Neural cell (in vitro differentiated cells): ENCODE results near the gene SALL4. TPM values are rescaled to one million over a fixed set of nuclear protein-coding genes. Genes with fewer than 3 reads are reported as not detected.
"Not testable (repeated sequence)": the region's sequence is repeated elsewhere in the genome, so short reads cannot be mapped to it uniquely, and the experiment has no call there.

Experiments
- H2AFZ ChIP-seq: fragments of 200-600, 300-800 bp; sonication (generic), shearing (Covaris generic); 2 replicates; pipeline ENCODE4 v1.6.0; 2014; ENCODE audit warnings: low read depth, mild to moderate bottlenecking, antibody characterized with exemption, low read length, moderate library complexity
- H3F3A ChIP-seq: fragments of 200-600 bp; shearing (Covaris generic); 2 replicates; pipeline ENCODE4 v1.6.1; 2016; ENCODE audit warnings: mild to moderate bottlenecking, moderate library complexity, mixed read lengths, antibody characterized with exemption, low read length; ENCODE audit not compliant: insufficient read depth, poor library complexity, severe bottlenecking
- H3K27ac ChIP-seq: fragments of 200-600, 300-800 bp; sonication (generic), shearing (Covaris generic); 2 replicates; pipeline ENCODE4 v1.5.1; 2014; ENCODE audit warnings: mild to moderate bottlenecking, low read length, moderate library complexity
- H3K27me3 ChIP-seq: fragments of 300-800, 200-600 bp; sonication (generic), shearing (Covaris generic); 2 replicates; pipeline ENCODE4 v1.6.0; 2014; ENCODE audit warnings: mild to moderate bottlenecking, low read depth, low read length, moderate library complexity; ENCODE audit not compliant: insufficient read depth
- H3K36me3 ChIP-seq: fragments of 300-800, 200-600 bp; sonication (generic), shearing (Covaris generic); 2 replicates; pipeline ENCODE4 v1.5.1; 2014; ENCODE audit warnings: mild to moderate bottlenecking, antibody characterized with exemption, low read length, moderate library complexity; ENCODE audit not compliant: insufficient read depth
- H3K4me2 ChIP-seq: fragments of 300-800, 200-600 bp; sonication (generic), shearing (Covaris generic); 2 replicates; pipeline ENCODE4 v1.6.0; 2014; ENCODE audit warnings: mild to moderate bottlenecking, low read length
- H3K4me3 ChIP-seq: fragments of 300-800, 200-600 bp; sonication (generic), shearing (Covaris generic); 2 replicates; pipeline ENCODE4 v1.5.1; 2014; ENCODE audit warnings: mild to moderate bottlenecking, low read length, moderate library complexity
- H3K79me2 ChIP-seq: fragments of 200-600 bp; shearing (Covaris generic); replicated peaks from 2 replicates; pipeline ENCODE4 v1.6.0; 2014; ENCODE audit warnings: mild to moderate bottlenecking, low read length, moderate library complexity; ENCODE audit not compliant: insufficient read depth
- H3K9ac ChIP-seq: fragments of 300-800, 200-600 bp; sonication (generic), shearing (Covaris generic); 2 replicates; pipeline ENCODE4 v1.6.1; 2016; ENCODE audit warnings: mild to moderate bottlenecking, low read length, mixed read lengths
- H3K9me2 ChIP-seq: fragments of 200-600 bp; shearing (Covaris generic); 2 replicates; pipeline ENCODE4 v1.6.1; 2016; ENCODE audit warnings: mild to moderate bottlenecking, low read length, mixed read lengths; ENCODE audit not compliant: insufficient read depth
- H3K9me3 ChIP-seq: fragments of 200-600, 300-800 bp; sonication (generic), shearing (Covaris generic); 2 replicates; pipeline ENCODE4 v1.6.1; 2016; ENCODE audit warnings: mild to moderate bottlenecking, mixed run types, low read length, moderate library complexity, mixed read lengths
- H4K20me1 ChIP-seq: fragments of 200-600 bp; shearing (Covaris generic); 2 replicates; pipeline ENCODE4 v1.6.1; 2016; ENCODE audit warnings: mild to moderate bottlenecking, mixed run types; ENCODE audit not compliant: insufficient read depth
- CTCF ChIP-seq: fragments of 450-650 bp; IDR thresholded peaks from 2 replicates; pipeline ENCODE4 v1.5.1; 2014; ENCODE audit warnings: antibody characterized with exemption, mild to moderate bottlenecking, moderate library complexity; ENCODE audit not compliant: poor library complexity, severe bottlenecking
- EP300 ChIP-seq: fragments of 450-650 bp; conservative IDR thresholded peaks from 2 replicates; pipeline ENCODE4 v1.6.1; 2014; ENCODE audit warnings: antibody characterized with exemption, mild to moderate bottlenecking, moderate library complexity; ENCODE audit not compliant: poor library complexity, severe bottlenecking
- EZH2 ChIP-seq: fragments of 200-600, 300-800 bp; shearing (Covaris generic), sonication (generic); IDR thresholded peaks from 2 replicates; pipeline ENCODE4 v1.6.1; 2014; ENCODE audit warnings: antibody characterized with exemption, low read length, borderline replicate concordance, mild to moderate bottlenecking; ENCODE audit not compliant: insufficient read depth, poor library complexity, severe bottlenecking
- MXI1 ChIP-seq: fragments of 450-650 bp; conservative IDR thresholded peaks from 2 replicates; pipeline ENCODE4 v1.6.1; 2014; ENCODE audit warnings: antibody characterized with exemption, mild to moderate bottlenecking; ENCODE audit not compliant: poor library complexity, severe bottlenecking
- POLR2AphosphoS5 ChIP-seq: IDR thresholded peaks from 2 replicates; pipeline ENCODE4 v1.6.1; 2012
- RAD21 ChIP-seq: fragments of 450-650 bp; conservative IDR thresholded peaks from 2 replicates; pipeline ENCODE4 v1.6.1; 2014; ENCODE audit warnings: antibody characterized with exemption, mild to moderate bottlenecking, moderate library complexity
- REST ChIP-seq: IDR thresholded peaks from 2 replicates; pipeline ENCODE4 v1.6.1; 2012; ENCODE audit warnings: borderline replicate concordance
- SMC3 ChIP-seq: fragments of 450-650 bp; conservative IDR thresholded peaks from 2 replicates; pipeline ENCODE4 v1.6.1; 2014; ENCODE audit warnings: antibody characterized with exemption, mild to moderate bottlenecking, moderate library complexity; ENCODE audit not compliant: poor library complexity
- TAF1 ChIP-seq: IDR thresholded peaks from 2 replicates; pipeline ENCODE4 v1.6.1; 2012; ENCODE audit warnings: low read depth
- polyA plus RNA-seq: library from polyadenylated mRNA; depleted of rRNA; stranded (reverse); fragments of >200 nt; gene quantifications from 2 replicates; pipeline ENCODE4 v1.2.3, GENCODE V29; 2014

The SALL4 gene
- polyA plus RNA-seq, 1 donor from 2014 or later: 1.4 TPM

GRCh38 chr20:51826372-51826771 is 24.1 kb upstream of the SALL4 start:
- no peaks in the 10 kb centered on the region for H3K79me2 ChIP-seq
- no peak overlapping the region for H3K4me2 ChIP-seq
- H3K4me3 ChIP-seq: no peak overlapping the region
- H2AFZ ChIP-seq: no peak overlapping the region
- no peaks in the 10 kb centered on the region for H3K36me3 ChIP-seq
- no peaks in the 10 kb centered on the region for H3K27me3 ChIP-seq
- H3K9me3 ChIP-seq: no peaks in the 10 kb centered on the region
- H3K9ac ChIP-seq: no peak overlapping the region
- TF ChIP-seq SMC3 (no peak), RAD21 (no peak), REST (no peak), TAF1 (no peak), POLR2AphosphoS5 (no peak), CTCF (no peak), MXI1 (no peak), EZH2 (no peak), EP300 (no peak)
- H3K27ac ChIP-seq: no peak overlapping the region
- no peaks in the 10 kb centered on the region for H3F3A ChIP-seq
- H4K20me1 ChIP-seq: no peaks in the 10 kb centered on the region
- no peaks in the 10 kb centered on the region for H3K9me2 ChIP-seq

GRCh38 chr20:51818479-51819008 is 16.2 kb upstream of the SALL4 start:
- H3K27ac ChIP-seq: no peak overlapping the region
- H3K4me2 ChIP-seq: no peak overlapping the region
- H3K36me3 ChIP-seq: no peaks in the 10 kb centered on the region
- TF ChIP-seq REST: no peak
- no peak for TF ChIP-seq SMC3
- no peak for TF ChIP-seq POLR2AphosphoS5
- no peak for TF ChIP-seq TAF1
- no peak for TF ChIP-seq EZH2
- TF ChIP-seq EP300: no peak
- no peak for TF ChIP-seq CTCF
- TF ChIP-seq MXI1: no peak
- TF ChIP-seq RAD21: no peak
- H3K9me3 ChIP-seq: no peaks in the 10 kb centered on the region
- no peaks in the 10 kb centered on the region for H3K9me2 ChIP-seq
- H3K9ac ChIP-seq: no peak overlapping the region
- H2AFZ ChIP-seq: no peak overlapping the region
- H3K27me3 ChIP-seq: no peaks in the 10 kb centered on the region
- H4K20me1 ChIP-seq: no peaks in the 10 kb centered on the region
- no peaks in the 10 kb centered on the region for H3K79me2 ChIP-seq
- no peak overlapping the region for H3K4me3 ChIP-seq
- no peaks in the 10 kb centered on the region for H3F3A ChIP-seq

GRCh38 chr20:51816856-51817255 is 14.5 kb upstream of the SALL4 start:
- H3K36me3 ChIP-seq, H3F3A ChIP-seq, H3K9me2 ChIP-seq, H3K27me3 ChIP-seq, H3K27ac ChIP-seq, H3K9me3 ChIP-seq, H3K4me2 ChIP-seq, H3K9ac ChIP-seq, H4K20me1 ChIP-seq, H3K79me2 ChIP-seq, H3K4me3 ChIP-seq, H2AFZ ChIP-seq: not testable (repeated sequence)
